COLO668 (cell line): ENCODE data around the gene ZSWIM5.
"Not testable (repeated sequence)": the region's sequence is repeated elsewhere in the genome, so short reads cannot be mapped to it uniquely, and the experiment has no call there.

Source experiments
- DNase-seq: peaks from one replicate; lab custom pipeline; 2025; ENCODE audit not compliant: unreplicated experiment; lab: John Stamatoyannopoulos, UW

ZSWIM5 gene

DNA sequence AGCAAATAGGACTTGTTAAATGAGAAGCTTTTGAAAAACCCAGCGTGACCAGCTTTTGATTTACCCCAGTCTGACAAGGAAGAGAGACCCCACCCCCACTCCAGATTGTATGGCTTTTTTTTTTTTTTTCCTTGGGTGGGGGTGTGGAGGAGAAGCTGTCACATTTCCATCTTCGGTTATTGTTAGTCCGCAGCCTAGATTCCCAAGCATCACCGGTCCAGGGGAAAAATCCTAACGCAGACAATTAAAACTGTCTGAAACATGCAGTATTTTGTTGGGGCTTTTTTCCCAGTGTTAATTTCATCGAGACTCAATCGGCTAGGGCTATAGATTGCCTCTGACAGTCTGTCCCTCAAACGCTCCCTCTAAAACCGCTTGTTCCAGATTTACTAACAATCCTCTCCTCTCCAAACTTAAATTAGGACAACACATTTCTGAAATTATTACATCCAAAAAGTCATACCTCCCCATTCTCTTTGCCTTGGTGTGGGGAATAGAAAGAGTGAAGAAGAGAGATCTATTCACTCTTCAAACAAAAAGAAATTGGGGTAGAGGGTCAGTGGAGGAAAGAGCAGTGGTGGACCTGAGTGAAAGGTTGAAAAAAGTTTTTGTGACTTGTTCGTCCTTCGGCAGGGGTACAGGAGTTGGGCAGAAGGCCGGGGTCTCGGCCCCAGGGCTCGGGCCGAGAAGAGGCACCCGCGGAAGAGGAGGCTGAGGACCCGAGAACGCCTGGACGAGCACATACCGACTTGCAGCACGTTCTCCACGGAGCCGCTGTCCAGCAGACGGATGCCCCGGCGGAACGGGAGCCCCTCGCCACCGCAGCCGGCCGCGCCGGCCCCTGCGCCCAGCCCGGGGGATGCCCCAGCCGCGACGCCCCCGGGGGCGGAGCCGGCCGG lies 1.1 kb downstream of the ZSWIM5 start:
- DNase-seq: peak; percentile 88

DNA sequence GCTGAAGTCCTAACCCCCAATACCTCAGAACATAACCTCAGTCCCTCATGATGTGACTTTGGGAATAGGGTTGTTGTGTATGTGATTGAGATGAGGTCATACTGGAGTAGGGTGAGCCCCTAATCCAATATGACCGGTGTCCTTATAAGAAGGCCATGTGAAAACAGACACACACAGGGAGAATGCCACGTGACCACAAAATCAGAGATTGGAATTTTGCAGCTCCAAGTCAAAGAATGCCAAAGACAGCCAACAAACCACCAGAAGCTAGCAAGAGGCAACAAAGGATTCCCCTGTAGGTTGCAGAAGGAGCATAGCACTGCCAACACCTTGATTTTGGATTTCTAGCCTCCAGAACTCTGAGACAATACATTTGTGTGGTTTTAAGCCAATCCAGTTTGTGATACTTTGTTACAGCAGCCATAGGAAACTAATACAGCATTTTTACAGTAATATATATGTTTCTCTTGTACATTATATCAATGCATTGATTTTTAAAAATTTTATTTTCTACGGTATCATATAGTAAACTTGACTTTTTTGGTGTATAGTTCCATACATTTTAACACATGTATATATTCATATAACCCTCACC lies 5.4 kb downstream of the ZSWIM5 start:
- no peak for DNase-seq

DNA sequence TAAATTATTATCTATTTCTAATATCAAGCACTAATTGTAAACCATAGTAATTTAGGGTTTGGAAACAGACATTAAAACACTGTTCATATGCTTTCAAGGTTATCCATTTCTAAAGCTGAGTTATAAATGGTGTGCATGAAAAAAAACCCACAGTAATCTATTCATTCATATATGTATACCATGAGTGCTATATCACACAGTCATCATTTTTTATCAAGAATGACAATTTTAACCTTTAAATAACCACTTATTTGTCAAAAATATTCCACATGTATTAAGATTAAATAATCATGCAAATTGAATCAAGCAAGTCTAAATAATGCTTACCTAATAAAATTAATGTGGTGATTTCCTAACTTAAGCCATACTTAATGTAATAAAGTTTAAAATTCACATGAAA lies 6.0 kb downstream of the ZSWIM5 start:
- no peak for DNase-seq

DNA sequence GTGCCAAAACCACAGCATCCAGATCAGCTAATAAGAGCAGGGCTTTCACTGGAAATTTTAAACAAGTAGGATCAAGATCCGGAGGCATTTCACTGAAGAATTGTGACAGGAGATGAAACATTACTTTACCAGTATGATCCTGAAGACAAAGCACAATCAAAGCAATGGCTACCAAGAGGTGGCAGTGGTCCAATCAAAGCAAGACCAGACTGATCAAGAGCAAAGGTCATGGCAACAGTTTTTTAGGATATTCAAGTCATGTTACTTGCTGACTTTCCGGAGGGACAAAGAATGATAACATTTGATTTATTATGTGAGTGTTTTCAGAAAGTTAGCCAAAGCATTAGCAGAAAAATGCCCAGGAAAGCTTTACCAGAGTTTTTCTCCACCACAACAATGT lies 8.2 kb downstream of the ZSWIM5 start:
- no peak for DNase-seq

DNA sequence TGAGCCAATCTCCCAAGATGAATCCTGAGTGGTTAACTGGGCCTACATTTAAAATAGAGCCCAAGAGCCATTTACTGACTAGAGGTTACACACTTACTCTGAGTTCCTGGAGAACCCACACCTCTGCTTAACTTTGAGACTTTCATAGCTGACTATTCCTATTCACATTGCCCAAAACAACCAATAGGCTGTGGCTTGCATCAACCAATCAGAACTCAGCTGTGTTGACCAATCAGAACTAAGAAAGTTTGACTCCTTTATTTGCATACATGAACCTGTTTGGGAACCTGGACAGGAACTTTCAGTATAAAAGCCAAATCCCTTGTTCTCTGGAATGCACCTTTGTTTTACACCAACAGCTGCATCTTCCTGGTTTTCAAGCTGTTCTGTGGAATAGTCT lies 9.5 kb downstream of the ZSWIM5 start:
- no peak for DNase-seq

DNA sequence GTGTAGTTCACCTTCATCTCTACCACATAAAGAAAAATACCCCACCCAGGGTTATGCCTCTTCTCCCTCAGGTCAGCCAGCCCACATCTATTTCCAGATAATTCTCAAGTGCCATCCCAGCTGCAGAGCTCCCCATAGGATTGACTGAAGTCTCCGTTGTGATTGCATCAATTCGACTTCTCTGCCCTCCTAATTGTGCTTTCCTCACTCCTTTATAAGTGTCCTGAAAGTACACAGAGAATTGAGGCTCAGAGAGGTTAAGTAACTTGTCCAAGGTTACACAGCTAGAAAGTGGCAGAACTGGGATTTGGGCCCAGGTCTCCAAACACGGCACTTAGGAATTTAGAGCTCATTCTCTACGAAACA lies 15.0 kb downstream of the ZSWIM5 start:
- DNase-seq: no peak

DNA sequence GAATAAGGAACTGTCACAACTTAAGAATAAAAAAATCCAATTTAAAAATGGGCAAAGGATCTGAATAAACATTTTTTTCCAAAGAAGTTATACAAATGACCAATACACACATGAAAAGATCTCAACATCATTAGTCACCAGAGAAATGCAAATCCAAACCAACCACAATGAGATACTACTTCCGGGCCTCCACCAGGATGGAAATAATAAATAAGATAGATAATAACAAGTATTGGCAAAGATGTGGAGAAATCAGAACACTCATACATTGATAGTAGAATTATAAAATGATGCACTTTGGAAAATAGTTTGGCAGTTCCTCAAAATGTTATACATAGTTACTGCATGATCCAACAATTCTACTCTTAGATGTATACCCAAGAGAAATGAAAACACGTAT lies 18.7 kb downstream of the ZSWIM5 start:
- no peak for DNase-seq

DNA sequence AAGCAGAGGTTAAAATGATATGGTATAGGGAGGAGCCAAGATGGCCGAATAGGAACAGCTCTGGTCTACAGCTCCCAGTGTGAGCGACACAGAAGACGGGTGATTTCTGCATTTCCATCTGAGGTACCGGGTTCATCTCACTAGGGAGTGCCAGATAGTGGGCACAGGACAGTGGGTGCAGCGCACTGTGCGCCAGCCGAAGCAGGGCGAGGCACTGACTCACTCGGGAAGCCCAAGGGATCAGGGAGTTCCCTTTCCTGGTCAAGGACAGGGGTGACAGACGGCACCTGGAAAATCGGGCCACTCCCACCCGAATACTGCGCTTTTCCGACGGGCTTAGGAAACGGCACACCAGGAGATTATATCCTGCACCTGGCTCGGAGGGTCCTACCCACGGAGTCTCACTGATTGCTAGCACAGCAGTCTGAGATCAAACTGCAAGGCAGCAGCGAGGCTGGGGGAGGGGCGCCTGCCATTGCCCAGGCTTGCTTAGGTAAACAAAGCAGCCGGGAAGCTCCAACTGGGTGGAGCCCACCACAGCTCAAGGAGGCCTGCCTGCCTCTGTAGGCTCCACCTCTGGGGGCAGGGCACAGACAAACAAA lies 26.4 kb downstream of the ZSWIM5 start:
- DNase-seq: not testable (repeated sequence)

DNA sequence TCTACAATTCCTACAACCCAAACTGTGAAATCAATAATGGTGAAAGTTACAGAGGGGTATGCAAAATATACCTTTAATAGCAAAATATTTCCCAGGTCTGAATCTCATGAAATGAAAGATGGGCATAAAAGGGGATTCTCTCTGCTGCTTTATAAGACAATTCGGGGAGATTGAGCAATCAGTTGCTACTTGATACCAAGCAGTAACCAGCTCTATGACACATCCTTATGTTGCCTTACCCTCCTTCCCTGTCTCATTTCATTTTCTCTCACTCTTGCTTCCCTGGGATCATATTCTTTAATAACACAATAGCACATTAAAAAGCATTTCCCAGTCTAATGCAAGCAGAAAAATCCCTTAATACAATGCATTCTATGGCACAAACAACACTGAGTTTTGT lies 29.0 kb downstream of the ZSWIM5 start:
- no peak for DNase-seq

DNA sequence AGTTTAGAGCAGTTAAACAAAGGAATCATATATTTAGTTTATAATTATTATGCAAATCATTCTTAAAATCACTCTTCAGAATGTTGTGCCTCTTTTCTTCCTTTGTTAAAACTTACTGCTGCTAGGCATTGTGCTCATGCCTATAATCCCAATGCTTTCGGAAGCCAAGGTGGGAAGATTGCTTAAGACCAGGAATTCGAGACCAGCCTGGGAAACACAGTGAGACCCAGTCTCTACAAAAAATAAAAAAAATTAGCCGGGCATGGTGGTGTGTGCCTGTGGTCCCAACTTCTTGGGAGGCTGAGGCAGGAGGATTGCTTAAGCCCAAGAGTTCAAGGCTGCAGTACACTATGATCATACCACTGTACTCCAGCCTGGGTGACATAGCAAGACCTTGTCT lies 33.6 kb downstream of the ZSWIM5 start:
- no peak for DNase-seq

DNA sequence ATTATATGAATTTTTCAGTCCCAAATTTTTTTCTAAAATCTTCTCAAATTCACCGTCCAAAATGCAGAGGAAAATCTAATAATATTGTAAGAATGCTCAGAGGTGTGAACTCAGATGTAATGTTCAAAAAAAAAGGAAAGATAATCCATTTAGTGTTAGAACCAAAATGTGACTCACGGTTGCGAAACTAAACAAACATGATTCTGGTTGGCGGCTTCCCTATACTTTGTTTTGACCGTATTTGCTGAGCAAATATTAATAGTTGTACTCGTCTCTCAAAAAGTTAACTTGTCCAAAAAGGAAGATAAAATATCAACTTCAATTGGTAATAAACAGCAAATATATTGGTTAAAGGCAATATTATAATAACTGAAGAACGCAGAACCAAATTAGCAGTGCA lies 34.4 kb downstream of the ZSWIM5 start:
- peak; percentile 35 for DNase-seq

DNA sequence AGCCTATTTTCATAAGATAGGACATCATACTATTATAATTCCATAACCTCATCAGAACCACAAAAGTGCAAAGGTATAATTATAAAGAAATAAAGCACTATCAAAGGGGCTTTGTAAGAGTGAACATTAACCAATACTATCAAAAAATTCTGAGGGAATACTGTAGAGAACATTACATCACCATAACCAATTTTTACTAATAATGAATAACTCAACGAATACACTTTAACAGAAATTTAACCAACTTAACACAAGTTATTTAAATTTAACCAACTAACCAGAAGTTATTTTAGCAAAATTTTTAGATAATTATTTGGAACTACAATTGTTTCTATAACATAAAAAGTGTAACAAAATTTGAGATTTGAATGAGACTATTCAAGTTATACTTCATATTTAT lies 34.8 kb downstream of the ZSWIM5 start:
- no peak for DNase-seq

DNA sequence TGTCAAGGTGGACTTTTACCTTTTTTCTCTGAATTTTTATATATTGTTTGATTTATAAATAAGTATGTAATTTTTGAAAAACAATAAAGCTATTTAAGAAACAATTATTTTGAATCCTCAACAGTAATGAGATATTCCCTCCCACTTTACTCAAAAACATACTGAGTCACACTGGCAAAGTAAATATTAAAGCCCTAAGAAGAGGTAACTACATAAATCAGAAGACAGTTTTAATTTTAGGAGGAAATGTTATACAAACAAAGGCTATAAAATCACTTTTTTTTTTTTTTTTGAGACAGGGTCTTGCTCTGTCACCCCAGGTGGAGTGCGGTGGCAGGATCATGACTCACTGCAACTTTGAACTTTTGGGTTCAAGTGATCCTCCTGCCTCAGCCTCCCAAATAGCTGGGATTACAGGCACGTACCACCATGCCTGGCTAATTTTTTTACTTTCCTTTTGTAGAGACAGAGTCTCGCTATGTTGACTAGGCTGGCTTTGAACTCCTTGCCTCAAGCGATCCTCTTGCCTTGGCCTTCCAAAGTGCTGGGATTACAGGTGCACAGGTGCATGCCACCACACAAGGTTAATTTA lies 36.2 kb downstream of the ZSWIM5 start:
- DNase-seq: no peak

DNA sequence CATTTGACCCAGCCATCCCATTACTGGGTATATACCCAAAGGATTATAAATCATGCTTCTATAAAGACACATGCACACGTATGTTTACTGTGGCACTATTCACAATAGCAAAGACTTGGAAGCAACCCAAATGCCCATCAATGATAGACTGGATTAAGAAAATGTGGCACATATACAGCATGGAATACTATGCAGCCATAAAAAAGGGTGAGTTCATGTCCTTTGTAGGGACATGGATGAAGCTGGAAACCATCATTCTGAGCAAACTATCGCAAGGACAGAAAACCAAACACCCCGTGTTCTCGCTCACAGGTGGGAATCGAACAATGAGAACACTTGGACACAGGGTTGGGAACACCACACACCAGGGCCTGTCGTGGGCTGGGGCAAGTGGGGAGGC lies 38.5 kb downstream of the ZSWIM5 start:
- DNase-seq: not testable (repeated sequence)

DNA sequence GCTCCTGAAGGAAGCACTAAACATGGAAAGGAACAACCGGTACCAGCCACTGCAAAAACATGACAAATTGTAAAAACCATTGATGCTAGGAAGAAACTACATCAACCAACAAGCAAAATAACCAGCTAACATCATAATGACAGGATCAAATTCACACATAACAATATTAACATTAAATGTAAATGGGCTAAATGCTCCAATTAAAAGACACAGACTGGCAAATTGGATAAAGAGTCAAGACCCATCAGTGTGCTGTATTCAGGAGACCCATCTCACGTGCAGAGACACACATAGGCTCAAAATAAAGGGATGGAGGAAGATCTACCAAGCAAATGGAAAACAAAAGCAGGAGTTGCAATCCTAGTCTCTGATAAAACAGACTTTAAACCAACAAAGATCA lies 42.1 kb downstream of the ZSWIM5 start:
- not testable (repeated sequence) for DNase-seq

DNA sequence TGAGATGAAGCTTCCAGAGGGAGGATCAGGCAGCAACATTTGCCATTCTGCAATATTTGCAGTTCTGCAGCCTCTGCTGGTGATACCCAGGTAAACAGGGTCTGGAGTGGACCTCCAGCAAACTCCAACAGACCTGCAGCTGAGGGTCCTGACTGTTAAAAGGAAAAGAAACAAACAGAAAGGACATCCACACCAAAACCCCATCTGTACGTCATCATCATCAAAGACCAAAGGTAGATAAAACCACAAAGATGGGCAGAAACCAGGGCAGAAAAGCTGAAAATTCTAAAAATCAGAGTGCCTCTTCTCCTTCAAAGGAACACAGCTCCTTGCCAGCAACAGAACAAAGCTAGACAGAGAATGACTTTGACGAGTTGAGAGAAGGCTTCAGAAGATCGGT lies 43.3 kb downstream of the ZSWIM5 start:
- DNase-seq: not testable (repeated sequence)

DNA sequence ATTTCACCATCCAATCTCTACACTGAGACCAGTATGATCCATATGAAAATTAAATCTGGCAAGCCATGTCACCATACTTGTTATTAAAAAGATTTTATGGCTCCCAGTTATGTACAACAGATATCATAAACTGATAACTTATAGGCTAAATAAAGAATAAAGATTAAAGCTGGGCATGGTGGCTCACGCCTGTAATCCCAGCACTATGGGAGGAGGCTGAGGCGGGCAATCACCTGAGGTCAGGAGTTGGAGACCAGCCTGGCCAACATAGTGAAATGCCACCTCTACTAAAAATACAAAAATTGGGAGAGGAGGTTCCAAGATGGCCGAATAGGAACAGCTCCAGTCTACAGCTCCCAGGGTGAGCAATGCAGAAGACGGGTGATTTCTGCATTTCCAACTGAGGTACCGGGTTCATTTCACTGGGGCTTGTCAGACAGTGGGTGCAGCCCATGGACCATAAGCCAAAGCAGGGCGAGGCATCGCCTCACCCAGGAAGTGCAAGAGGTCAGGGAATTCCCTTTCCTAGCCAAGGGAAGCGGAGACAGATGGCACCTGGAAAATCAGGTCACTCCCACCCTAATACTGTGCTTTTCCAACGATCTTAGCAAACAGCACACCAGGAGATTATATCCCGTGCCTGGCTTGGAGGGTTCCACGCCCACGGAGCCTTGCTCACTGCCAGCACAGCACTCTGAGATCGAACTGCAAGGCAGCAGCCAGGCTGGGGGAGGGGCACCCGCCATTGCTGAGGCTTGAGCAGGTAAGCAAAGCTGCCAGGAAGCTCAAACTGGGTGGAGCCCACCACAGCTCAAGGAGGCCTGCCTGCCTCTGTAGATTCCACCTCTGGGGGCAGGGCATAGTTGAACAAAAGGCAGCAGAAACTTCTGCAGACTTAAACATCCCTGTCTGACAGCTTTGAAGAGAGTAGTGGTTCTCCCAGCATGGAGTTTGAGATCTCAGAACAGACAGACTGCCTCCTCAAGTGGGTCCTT lies 44.1 kb downstream of the ZSWIM5 start:
- not testable (repeated sequence) for DNase-seq

DNA sequence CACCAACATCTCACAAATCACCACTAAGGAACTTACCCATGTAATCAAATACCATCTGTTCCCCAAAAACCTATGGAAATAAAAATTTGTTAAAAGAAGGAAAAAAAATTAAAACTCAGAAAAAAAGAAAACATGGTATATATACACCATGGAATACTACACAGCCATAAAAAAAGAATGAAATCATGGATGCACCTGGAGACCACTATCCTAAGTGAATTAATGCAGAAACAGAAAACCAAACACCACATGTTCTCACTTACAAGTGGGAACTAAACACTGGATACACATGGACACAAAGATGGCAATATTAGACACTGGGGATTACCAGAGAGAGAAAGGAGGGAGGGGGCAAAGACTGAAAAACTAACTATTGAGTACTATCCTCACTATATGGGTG lies 50.4 kb downstream of the ZSWIM5 start:
- DNase-seq: no peak

DNA sequence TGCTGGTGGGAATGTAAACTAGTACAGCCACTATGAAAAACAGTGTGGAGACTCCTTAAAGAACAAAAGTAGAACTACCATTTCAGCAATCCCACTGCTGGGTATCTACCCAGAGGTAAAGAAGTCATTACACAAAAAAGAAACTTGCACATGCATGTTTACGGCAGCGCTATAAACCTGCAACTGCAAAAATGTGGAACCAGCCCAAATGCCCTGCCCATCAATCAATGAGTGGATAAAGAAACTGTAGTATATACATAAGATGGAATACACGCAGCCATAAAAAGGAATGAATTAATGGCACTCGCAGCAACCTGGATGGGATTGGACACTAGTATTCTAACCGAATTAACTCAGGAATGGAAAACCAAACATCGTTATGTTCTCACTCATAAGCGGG lies 51.0 kb downstream of the ZSWIM5 start:
- no peak for DNase-seq

DNA sequence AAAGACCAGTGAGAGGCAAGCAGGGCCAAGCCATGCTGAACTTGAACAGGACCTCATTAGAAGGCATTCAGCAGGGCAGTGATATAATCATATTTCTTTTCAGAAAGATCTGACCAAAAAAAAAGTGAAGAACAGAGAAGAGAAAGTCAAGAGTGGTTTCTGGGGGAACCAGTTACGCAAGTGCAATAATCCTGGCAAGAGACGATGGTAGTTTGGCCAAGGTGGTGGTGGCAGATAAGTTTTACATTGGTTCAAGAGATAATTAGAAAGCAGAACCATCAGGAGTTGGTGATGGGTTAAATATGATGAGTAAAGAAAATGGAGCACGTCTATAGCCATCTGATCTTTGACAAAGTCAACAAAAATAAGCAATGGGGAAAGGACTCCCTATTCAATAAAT lies 54.3 kb downstream of the ZSWIM5 start:
- no peak for DNase-seq
